Activated CD4-positive, alpha-beta T cell treated with anti-CD3 and anti-CD28 coated beads for 36 hours (primary cell): ENCODE data around the gene ARHGAP15. TPM values are rescaled to one million over a fixed set of nuclear protein-coding genes. Genes with fewer than 3 reads are reported as not detected.

Experiments used
- ATAC-seq: fragments of 200-7000 bp; cut with Tn5 transposase; one replicate; pipeline ENCODE4 v1.10.0; 2021; ENCODE audit warnings: mild to moderate bottlenecking, moderate library complexity
- CTCF ChIA-PET: fragments of 350-600 bp; sonication (Branson Sonifier 250); formaldehyde crosslinking; loops from one replicate; lab custom pipeline; 2021; ENCODE audit warnings: antibody characterized with exemption; lab: Charles Lee
- POLR2A ChIA-PET: fragments of 350-600 bp; sonication (Branson Sonifier 250); formaldehyde crosslinking; loops from one replicate; lab custom pipeline; 2021; ENCODE audit warnings: antibody characterized with exemption, inconsistent platforms; lab: Charles Lee
- DNase-seq: peaks from one replicate; pipeline ENCODE4 v3.0.0-alpha.2; 2020
- H3K27ac Mint-ChIP-seq: one replicate; pipeline ENCODE4 v1.8.0; 2021; ENCODE audit warnings: mixed read lengths
- H3K27me3 Mint-ChIP-seq: one replicate; pipeline ENCODE4 v1.8.0; 2021; ENCODE audit warnings: mixed read lengths
- H3K36me3 Mint-ChIP-seq: one replicate; pipeline ENCODE4 v1.8.0; 2021; ENCODE audit warnings: low read depth, mixed read lengths
- H3K4me1 Mint-ChIP-seq: one replicate; pipeline ENCODE4 v1.8.0; 2021; ENCODE audit warnings: mixed read lengths
- H3K4me3 Mint-ChIP-seq: one replicate; pipeline ENCODE4 v1.8.0; 2021; ENCODE audit warnings: mild to moderate bottlenecking, moderate library complexity, mixed read lengths
- H3K9me3 Mint-ChIP-seq: one replicate; pipeline ENCODE4 v1.8.0; 2021; ENCODE audit warnings: low read depth, mixed read lengths
- intact Hi-C, 2 experiments: fragments of 100-400 bp; cut with DNase I in 1 of 2; cut with micrococcal nuclease in 1 of 2; formaldehyde crosslinking; loops; one replicate each; pipeline versions ENCODE4 v1.14.2 to v1.15.1; 2022 to 2024; cut with DNase I, micrococcal nuclease
- total RNA-seq, 2 experiments: library from RNA; stranded (reverse); gene quantifications; one replicate each; pipeline ENCODE4 v1.2.3, GENCODE V29; 2021

Gene ARHGAP15
- total RNA-seq, 2 experiments from 2014 or later = 62.6 to 64.3 TPM

DNA sequence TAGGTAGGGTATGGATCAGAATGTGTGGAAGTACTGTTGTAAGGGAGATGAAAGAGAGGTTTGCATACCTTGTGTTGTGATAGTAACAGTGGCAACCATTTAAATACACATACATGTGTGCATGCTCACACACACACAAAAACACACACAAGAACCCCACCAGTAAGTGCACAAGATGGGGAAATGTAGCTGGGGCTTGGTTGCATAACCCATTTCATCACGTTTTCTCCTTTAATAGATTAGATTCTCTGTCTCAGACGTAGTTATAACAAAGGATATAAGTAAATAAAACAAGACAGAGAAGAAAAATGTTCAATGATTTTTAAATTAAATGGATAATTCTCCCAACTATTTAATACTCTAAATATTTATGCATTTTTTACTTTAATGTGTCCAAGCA, 13.4 kb downstream of the ARHGAP15 start:
- CTCF ChIA-PET = interaction anchor here (0.9 to 2.4 kb wide), 4 partner anchors 8 to 119 kb away, joined by 3 to 11 read pairs (median 5); no protein-coding TSS in a partner anchor
- Mint-ChIP-seq H3K4me3 (no peak overlapping the region), H3K9me3 (no peaks in the 10 kb centered on the region), H3K36me3 (peaks cover 14% of the 10 kb centered on the region), H3K27me3 (no peaks in the 10 kb centered on the region), H3K4me1 (peaks cover 89% of the 10 kb centered on the region), H3K27ac (peak overlapping the region; percentile 5)
- POLR2A ChIA-PET = no interaction called here
- ATAC-seq (no peak), DNase-seq (no peak)
- intact Hi-C loops = no loop called here

DNA sequence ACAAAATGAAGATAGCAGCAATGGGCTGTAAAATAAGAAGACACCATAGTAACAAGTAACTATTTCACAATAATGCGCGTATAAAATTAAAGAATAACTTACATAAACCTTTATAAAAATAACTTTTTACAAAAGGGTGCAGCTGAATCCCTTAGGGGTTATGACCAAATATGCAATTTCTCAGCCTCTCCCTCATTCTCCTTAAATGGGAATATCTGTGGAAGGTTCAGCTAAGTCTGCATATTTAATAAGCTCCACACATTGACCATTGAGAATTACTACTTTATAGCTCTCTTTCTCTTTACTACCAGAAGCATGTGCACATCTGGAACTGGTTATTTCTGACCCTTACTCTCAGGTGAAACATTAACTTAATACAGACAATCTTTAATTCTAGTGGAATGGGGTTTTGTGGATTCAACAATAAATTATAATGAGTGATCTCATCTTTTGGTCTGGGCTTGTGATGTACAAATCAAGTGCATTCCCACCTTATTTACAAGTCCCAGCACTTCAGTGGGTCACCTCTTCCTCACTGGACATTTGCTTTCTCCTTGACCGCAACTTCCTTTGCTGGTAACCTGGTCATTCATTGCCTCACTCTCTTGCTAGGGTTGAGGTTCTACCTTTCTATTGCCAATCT, 15.7 kb downstream of the ARHGAP15 start:
- Mint-ChIP-seq H3K27me3 (no peaks in the 10 kb centered on the region), H3K9me3 (no peaks in the 10 kb centered on the region), H3K4me3 (no peak overlapping the region), H3K4me1 (peaks cover 88% of the 10 kb centered on the region), H3K27ac (peak overlapping the region; percentile 73), H3K36me3 (peaks cover 9% of the 10 kb centered on the region)
- ATAC-seq (no peak), DNase-seq (no peak)
- intact Hi-C loops = no loop called here
- CTCF ChIA-PET = interaction anchor here (0.8 to 1.9 kb wide), 5 partner anchors 10 to 31 kb away, joined by 3 to 6 read pairs (median 4); partner anchors contain the start of gene ARHGAP15
- POLR2A ChIA-PET = interaction anchor here (0.6 kb wide), 1 partner anchor 79 kb away, joined by 6 read pairs; no protein-coding TSS in a partner anchor

DNA sequence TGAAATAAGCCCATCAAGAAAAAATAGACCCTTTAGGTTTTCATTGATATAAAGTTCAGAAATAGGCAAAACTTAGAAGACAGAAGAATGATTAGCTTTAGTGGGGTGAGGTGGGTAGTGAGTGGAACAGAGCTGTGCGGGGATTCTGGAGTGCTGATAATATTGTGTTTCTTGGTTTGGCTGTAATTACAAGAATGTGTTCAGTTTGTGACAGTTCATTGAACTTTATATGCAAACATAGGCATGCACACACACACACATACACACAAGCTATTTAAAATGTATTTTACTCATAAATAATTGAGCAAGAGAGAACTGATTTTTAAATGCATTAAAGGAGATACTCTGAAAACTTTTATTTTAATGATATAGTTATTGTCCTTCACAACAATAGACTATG, 17.1 kb downstream of the ARHGAP15 start:
- H3K27ac Mint-ChIP-seq = peak overlapping the region; percentile 39
- H3K4me1 Mint-ChIP-seq = peaks cover 86% of the 10 kb centered on the region
- ChIA-PET CTCF (no interaction called here), POLR2A (no interaction called here)
- intact Hi-C loops = no loop called here
- H3K4me3 Mint-ChIP-seq = no peak overlapping the region
- H3K27me3 Mint-ChIP-seq = no peaks in the 10 kb centered on the region
- peaks cover 7% of the 10 kb centered on the region for H3K36me3 Mint-ChIP-seq
- ATAC-seq = no peak
- DNase-seq = no peak
- H3K9me3 Mint-ChIP-seq = no peaks in the 10 kb centered on the region

DNA sequence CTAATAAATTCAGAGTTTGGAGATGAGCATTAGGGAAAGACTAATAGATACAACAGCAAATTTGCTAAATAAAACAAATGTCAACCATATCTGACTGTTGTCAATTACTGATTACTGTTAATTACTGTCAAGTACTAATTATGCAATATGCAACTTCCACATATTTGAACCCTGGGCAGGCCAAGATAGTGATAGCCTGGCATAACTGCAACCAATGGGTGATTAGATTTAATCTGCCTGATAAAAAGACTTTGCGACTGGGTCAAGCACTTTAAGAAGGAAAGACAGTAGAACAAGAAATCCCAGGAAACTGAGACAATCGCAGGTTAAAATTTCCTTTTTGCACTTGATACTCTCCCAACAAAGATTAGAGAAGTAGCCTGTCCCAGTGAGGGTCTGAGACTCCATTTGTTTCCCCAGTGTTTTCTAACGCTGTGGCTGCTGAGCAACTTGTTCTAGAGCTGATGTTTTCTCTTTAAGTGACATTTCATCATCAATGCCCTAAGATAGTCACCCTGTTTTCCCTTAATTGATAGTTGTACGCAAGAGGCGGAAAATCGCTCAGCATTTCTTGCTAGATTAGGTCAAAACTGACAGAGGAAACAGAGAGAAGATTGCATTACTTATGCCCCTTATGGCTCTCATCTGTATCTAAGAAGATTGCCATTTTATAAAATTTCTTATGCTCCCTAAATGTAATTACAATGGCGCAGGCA, 17.8 kb downstream of the ARHGAP15 start:
- CTCF ChIA-PET = no interaction called here
- H3K27me3 Mint-ChIP-seq = no peaks in the 10 kb centered on the region

DNA sequence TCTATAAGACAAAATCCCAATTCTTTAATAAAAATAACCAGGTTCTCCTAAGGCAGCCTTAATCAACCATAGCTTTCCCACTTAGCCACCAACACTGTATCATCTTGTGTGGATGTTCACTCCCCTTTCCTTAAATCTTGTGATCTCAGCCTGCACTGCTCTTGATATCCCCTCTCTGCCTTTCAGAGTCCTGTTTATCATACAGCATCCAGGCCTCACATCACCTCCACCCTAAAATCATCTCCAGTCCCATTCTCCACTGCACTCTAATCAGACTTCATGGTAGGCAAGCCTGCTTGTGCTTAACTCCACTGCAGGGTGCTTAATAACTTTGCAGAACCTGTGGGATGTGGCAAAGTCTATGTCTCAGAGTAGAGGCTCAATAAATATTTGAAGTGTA, 18.8 kb downstream of the ARHGAP15 start:
- no peak for DNase-seq
- peaks cover 5% of the 10 kb centered on the region for H3K36me3 Mint-ChIP-seq
- H3K4me1 Mint-ChIP-seq = peaks cover 89% of the 10 kb centered on the region
- no peaks in the 10 kb centered on the region for H3K9me3 Mint-ChIP-seq
- H3K4me3 Mint-ChIP-seq = no peak overlapping the region
- peak overlapping the region; percentile 44 for H3K27ac Mint-ChIP-seq
- ChIA-PET POLR2A (interaction anchor here (0.6 kb wide), 1 partner anchor 69 kb away, joined by 3 read pairs; no protein-coding TSS in a partner anchor), CTCF (interaction anchor here (0.8 to 1.7 kb wide), 6 partner anchors 9 to 38 kb away, joined by 3 to 9 read pairs (median 5); no protein-coding TSS in a partner anchor)
- no peak for ATAC-seq
- intact Hi-C loops = loop anchor here in 1 of 2 experiments (2.0 kb wide), 1 partner anchor 15 kb away; no protein-coding TSS in a partner anchor
- H3K27me3 Mint-ChIP-seq = no peaks in the 10 kb centered on the region

More for the DNA sequence above, 17.8 kb downstream of the ARHGAP15 start:
- H3K4me1 Mint-ChIP-seq = peaks cover 86% of the 10 kb centered on the region
- no peak for ATAC-seq
- H3K27ac Mint-ChIP-seq = peak overlapping the region; percentile 23
- POLR2A ChIA-PET = no interaction called here
- DNase-seq = no peak
- intact Hi-C loops = no loop called here
- peaks cover 8% of the 10 kb centered on the region for H3K36me3 Mint-ChIP-seq
- no peaks in the 10 kb centered on the region for H3K9me3 Mint-ChIP-seq
- H3K4me3 Mint-ChIP-seq = no peak overlapping the region

DNA sequence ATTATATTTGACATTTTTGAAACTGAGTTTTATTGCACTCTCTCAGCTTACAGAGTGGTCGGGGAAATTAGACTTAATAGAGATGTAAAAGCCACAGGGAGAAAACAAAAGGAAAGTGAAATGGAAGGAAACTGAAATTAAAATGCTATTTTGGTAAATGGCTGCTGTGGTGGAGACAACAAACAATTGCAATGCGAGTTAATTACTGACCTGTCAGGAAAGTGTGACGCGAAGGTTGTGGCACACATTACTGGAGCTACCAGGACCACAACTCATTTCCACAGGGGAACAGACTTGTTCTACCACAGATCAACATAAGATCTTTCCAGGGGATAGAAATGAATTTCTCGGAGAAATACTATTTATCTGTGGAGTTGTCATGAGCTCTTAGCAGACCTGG, 19.5 kb downstream of the ARHGAP15 start:
- peaks cover 5% of the 10 kb centered on the region for H3K36me3 Mint-ChIP-seq
- DNase-seq (no peak), ATAC-seq (no peak)
- ChIA-PET POLR2A (interaction anchor here (0.8 kb wide), 1 partner anchor 114 kb away, joined by 3 read pairs; no protein-coding TSS in a partner anchor), CTCF (interaction anchor here (0.8 to 1.7 kb wide), 7 partner anchors 8 to 38 kb away, joined by 3 to 9 read pairs (median 5); no protein-coding TSS in a partner anchor)
- peaks cover 84% of the 10 kb centered on the region for H3K4me1 Mint-ChIP-seq
- intact Hi-C loops = loop anchor here in 1 of 2 experiments (2.0 kb wide), 1 partner anchor 16 kb away; no protein-coding TSS in a partner anchor
- H3K27ac Mint-ChIP-seq = peak overlapping the region; percentile 68
- H3K4me3 Mint-ChIP-seq = peak overlapping the region; percentile 0
- H3K27me3 Mint-ChIP-seq = no peaks in the 10 kb centered on the region
- no peaks in the 10 kb centered on the region for H3K9me3 Mint-ChIP-seq

DNA sequence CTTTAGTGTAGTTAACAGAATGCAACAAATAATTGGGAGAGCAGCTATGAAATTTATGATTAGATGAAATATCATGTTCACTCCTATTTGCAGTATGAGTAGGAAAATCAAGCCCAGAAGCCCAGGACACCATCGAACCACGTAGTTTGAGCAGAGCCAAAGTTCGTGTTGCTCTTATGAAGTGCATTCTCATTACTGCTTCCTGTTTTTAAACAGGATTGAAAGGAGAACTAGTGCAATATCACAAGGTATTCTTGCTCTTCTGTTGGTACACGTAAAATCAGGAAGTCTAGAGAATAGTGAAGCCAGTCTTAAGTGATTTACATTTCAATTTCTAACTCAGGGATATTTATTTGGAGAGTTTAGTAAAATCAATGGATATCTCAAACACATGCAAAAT, 21.1 kb downstream of the ARHGAP15 start:
- DNase-seq = no peak
- peaks cover 3% of the 10 kb centered on the region for H3K36me3 Mint-ChIP-seq
- peak overlapping the region; percentile 44 for H3K4me3 Mint-ChIP-seq
- peaks cover 83% of the 10 kb centered on the region for H3K4me1 Mint-ChIP-seq
- peak overlapping the region; percentile 91 for H3K27ac Mint-ChIP-seq
- intact Hi-C loops = loop anchor here (2.0 kb wide), 2 partner anchors 21 to 39 kb away; partner anchors contain the start of gene ARHGAP15 (in 1 of the 2)
- no peaks in the 10 kb centered on the region for H3K9me3 Mint-ChIP-seq
- ATAC-seq = peak; percentile 39
- ChIA-PET CTCF (interaction anchor here (1.1 kb wide), 1 partner anchor 11 kb away, joined by 5 read pairs; no protein-coding TSS in a partner anchor), POLR2A (no interaction called here)
- no peaks in the 10 kb centered on the region for H3K27me3 Mint-ChIP-seq

DNA sequence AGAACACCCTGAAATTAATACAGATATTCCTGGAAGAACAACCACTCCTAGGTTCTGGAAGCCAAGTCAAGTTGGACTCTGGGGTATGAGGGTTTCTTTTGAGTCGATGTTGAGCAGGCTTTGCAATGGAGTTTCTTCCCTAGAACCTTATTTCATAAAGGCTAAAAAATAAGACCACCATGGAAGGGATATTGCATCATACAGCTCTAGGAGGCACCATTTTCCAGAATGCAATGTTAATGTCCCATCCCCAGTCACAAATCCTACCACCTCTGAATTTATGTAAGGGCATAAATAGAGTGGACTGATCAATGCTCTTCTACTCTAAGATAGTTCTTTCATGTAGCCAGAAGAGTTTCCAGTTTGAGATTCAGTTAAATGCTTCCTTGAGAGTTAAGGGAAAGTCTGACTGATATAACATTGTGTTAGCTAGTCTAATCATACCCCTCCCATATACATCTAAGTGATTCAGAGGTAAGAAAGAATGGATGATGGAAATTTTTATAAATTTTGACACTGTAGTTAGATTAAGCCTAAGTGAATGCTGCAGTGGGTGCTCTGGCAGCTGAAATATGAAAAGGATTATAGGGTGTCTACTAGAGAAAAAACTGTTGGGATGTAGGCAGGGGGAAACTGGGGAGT, 22.0 kb downstream of the ARHGAP15 start:
- H3K4me1 Mint-ChIP-seq = peaks cover 86% of the 10 kb centered on the region
- H3K9me3 Mint-ChIP-seq = no peaks in the 10 kb centered on the region
- intact Hi-C loops = loop anchor here (2.0 kb wide), 2 partner anchors 22 to 40 kb away; partner anchors contain the start of gene ARHGAP15 (in 1 of the 2)
- POLR2A ChIA-PET = interaction anchor here (0.6 kb wide), 1 partner anchor 23 kb away, joined by 3 read pairs; no protein-coding TSS in a partner anchor
- no peak for DNase-seq
- ATAC-seq = peak; percentile 63
- CTCF ChIA-PET = interaction anchor here (1.1 kb wide), 1 partner anchor 10 kb away, joined by 6 read pairs; no protein-coding TSS in a partner anchor
- peaks cover 13% of the 10 kb centered on the region for H3K36me3 Mint-ChIP-seq
- peak overlapping the region; percentile 51 for H3K4me3 Mint-ChIP-seq
- H3K27ac Mint-ChIP-seq = peak overlapping the region; percentile 91
- H3K27me3 Mint-ChIP-seq = no peaks in the 10 kb centered on the region

DNA sequence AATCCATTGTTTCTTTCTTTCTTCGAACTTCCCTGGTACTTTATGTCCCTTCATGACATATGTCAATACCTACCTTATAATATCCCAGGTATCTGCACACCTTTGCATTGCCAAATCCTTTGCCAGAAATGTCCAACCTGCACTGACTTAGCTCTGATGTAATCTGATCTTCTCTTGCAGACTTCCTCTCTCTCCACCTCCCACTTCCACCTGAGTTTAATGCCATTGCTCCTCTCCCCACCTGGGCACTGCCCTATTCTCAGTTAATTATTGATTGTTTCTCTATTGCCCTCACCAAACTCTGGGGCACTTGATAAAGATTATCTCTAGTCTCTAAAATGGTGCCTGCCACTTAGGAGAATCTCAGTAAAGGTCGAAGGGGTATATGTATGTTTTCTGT, 23.0 kb downstream of the ARHGAP15 start:
- no peak for DNase-seq
- intact Hi-C loops = no loop called here
- Mint-ChIP-seq H3K4me3 (peak overlapping the region; percentile 51), H3K36me3 (peaks cover 13% of the 10 kb centered on the region), H3K4me1 (peaks cover 83% of the 10 kb centered on the region), H3K27me3 (no peaks in the 10 kb centered on the region), H3K27ac (peak overlapping the region; percentile 91), H3K9me3 (no peaks in the 10 kb centered on the region)
- ChIA-PET CTCF (interaction anchor here (0.6 kb wide), 1 partner anchor 129 kb away, joined by 3 read pairs; no protein-coding TSS in a partner anchor), POLR2A (interaction anchor here (1.0 kb wide), 1 partner anchor 53 kb away, joined by 3 read pairs; no protein-coding TSS in a partner anchor)
- ATAC-seq = no peak

DNA sequence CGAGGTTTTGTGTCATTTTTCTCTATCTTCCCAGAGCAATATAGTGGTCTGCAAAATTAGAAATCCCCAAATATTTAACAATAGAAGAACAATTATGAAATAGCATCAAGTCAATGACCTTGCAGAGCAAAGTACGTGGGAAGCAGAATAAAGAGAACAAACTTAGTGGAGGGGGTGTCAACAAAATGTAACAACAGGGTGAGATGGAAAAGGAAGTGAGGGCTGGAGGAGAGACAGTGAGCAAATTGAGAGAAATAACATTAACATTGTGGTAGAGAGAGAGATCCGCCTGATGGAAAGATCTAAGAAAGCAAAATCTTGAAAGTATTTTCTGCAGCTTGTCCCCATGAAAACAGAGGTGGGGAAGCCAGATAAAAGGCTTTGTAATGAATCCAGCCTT, 23.4 kb downstream of the ARHGAP15 start:
- Mint-ChIP-seq H3K4me1 (peaks cover 83% of the 10 kb centered on the region), H3K36me3 (peaks cover 17% of the 10 kb centered on the region)
- intact Hi-C loops = no loop called here

More for the DNA sequence above, 23.4 kb downstream of the ARHGAP15 start:
- peak overlapping the region; percentile 91 for H3K27ac Mint-ChIP-seq
- CTCF ChIA-PET = interaction anchor here (0.6 kb wide), 1 partner anchor 129 kb away, joined by 3 read pairs; no protein-coding TSS in a partner anchor
- no peak for ATAC-seq
- H3K9me3 Mint-ChIP-seq = no peaks in the 10 kb centered on the region
- peak overlapping the region; percentile 51 for H3K4me3 Mint-ChIP-seq
- H3K27me3 Mint-ChIP-seq = no peaks in the 10 kb centered on the region
- POLR2A ChIA-PET = interaction anchor here (1.0 kb wide), 1 partner anchor 53 kb away, joined by 3 read pairs; no protein-coding TSS in a partner anchor
- DNase-seq = no peak
